ENCODE measurements around the gene C15orf40.
"Not testable (repeated sequence)": the region's sequence is repeated elsewhere in the genome, so short reads cannot be mapped to it uniquely, and the experiment has no call there.

C15orf40 gene

DNA sequence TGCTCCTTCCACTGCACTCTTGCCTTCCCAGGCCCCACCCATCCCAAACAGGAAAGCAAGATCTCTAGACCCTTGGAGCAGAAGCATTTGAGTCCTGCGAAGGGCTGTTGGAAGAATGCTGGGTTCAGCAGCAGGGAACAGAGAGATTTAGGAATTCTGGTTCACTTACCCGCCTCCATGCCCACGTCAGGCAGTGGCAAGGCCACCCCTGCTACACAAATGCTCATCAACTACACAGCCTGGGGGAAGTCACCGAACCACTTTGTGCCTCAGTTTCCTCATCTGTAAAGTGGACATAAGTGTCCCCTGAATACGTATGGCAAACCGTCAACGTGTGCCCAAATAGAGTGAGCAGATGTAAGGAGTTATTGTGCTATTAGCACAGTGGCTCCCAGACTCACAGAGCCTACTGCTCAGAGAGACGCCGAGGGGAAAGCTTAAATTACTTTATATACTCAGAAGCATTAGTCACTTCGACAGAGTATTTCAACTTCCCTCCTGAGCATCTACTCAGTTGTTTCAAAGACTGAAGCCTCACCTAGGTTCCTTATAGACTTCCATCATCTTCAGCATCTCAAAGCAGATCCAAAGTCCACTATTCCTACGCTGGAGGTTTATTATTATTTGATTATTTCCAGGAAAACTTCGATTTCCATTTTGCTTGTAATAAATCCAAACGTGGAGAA lies 59.8 kb downstream of the C15orf40 start:
- no peak for DNase-seq (ENCODE audit: low spot score)

DNA sequence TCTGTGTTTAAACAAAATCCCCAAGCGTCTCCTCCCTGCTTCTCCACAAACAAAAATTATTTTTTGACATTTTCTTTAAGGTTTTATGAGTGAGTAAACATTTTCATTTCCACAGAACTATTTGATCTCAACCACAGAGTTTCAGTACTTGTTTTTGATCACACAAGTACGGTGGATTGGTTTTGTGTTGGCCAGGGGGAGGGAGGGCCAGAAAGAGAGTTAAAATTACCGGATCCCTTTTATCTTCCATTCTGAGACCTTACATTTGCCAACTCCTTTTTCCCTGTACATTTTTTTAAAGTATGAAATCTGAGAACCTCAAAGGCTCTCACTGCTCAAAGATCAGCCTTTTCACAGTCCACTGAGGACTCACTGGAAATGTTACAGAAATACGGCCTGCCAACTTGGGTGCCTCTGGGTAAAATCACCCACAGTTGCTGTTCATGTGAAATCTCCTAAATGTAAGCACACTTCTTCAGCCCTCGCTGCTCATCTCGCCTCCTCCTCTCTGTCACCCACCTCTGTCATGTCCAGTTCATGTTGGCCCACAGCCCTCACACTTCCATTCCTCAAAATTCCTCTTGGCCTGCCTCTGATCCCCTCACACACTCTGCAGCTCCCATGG lies 60.6 kb downstream of the C15orf40 start:
- DNase-seq (ENCODE audit: low spot score): no peak

- DNase-seq (ENCODE audit: low spot score): no peak
Observed at GRCh38 chr15:82950295-82950694, 61.1 kb downstream of the C15orf40 start.

DNA sequence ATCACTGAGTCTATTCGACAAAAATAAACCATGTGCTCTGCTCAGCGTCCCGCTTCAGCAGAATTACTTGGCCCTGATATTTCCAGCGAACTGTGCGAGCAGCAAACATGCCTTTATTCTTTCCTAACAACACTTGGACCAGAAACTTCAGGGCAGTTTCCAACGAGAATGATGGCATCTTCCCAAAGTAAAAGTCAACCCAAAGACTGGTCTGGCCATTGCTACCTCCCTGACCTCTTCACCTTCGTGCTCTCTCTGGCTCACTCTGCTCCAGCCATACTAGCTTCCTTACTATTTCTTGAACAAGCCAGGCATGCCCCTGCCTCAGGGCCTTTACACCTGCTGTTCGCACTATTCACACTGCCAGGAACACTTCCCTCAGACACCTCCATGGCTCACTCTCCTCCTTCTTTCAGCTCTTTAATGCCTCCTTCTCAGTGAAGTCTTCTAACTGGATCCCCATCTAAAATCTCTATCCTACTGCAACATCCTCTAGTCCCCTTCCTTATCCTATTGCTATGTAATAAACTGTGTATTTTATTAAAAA lies 65.2 kb downstream of the C15orf40 start:
- DNase-seq (ENCODE audit: low spot score): no peak

DNA sequence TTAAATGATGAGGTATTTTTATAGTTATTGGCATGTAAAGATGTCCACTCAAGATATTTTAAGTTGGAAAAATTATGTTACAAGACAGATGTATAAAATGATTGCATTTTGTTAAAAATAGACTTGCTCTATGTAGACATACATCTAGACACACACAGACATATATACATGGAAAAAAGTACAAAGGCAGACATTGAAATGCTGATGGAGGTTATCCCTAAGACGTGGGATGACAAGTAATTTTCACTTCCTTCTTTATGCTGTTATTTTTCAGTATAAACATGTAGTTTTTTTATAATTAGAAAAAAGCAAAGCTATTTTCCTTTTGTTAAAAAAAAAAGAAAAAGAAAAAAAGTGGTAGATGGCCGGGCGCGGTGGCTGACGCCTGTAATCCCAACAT lies 66.1 kb downstream of the C15orf40 start:
- no peak for DNase-seq (ENCODE audit: low spot score)

DNA sequence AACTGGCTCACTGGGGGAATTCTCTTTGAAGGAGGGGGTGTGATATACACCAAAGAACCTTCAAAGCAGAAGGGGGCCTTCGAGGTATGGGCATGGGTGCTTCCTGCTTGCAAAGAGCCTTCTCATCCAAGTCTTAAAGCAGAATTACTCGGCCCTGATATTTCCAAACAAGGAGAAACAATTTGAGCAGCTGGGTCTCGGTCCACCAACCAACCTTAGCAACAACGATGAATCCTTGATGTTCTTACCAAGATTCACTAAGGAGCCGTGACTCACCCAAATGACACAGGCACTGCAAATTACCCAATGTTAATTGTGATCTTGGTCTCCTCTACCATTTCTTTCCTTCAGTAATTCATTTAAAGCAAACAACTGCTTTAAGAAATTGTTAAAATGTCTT lies 66.6 kb downstream of the C15orf40 start:
- no peak for DNase-seq (ENCODE audit: low spot score)

- no peak for DNase-seq (ENCODE audit: low spot score)
Observed at GRCh38 chr15:82944056-82944455, 67.4 kb downstream of the C15orf40 start.

DNA sequence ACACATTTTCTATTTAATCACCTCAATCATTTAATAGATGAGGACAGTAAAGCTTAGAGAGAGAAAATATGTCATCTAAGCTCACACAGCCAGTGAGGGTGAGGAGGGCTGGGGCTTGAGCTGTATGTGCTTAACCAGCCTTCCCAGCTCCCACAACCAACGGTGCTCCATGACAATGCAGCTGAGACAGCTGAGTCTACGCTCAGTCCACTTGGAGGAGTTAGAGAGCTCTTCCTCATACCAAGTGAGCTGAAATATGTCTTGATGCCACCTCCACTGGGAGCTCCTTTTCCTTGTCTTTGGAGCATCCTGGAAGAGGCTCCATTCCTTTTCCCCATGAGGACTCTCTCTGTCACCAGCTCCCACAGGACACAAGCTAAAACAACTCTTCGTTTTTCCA lies 68.3 kb downstream of the C15orf40 start:
- no peak for DNase-seq (ENCODE audit: low spot score)

DNA sequence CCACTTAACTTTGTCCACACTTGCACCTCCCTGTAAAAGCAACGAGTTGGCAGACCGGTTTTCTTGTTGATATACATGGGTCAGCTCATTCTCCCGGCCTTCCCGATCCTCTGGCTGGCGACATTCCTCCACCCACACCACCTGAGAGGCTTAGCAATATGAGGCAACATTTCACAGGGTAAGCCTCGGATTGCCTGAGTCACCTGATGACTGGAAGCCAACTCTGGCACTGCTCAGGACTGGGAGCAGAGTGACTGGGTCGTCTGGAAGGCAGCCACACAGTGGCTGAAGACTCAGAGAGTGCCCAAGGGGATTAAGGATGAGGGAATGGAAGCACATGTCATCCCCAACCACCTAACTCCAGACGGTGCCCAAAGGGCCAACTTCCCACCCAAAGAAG lies 68.7 kb downstream of the C15orf40 start:
- no peak for DNase-seq (ENCODE audit: low spot score)

- not testable (repeated sequence) for DNase-seq (ENCODE audit: low spot score)
Observed at GRCh38 chr15:82939678-82940077, 71.8 kb downstream of the C15orf40 start.

Data from ecto neural progenitor cell (in vitro differentiated cells).